Left renal pelvis (tissue), 4 donors: ENCODE data around the gene F2. TPM values are rescaled to one million over a fixed set of nuclear protein-coding genes. Genes with fewer than 3 reads are reported as not detected.
"Not testable (repeated sequence)": the region's sequence is repeated elsewhere in the genome, so short reads cannot be mapped to it uniquely, and the experiment has no call there.

Experiments
- DNase-seq, 4 donors: peaks; one replicate each; pipeline ENCODE4 v3.0.0-alpha.2; 2013; ENCODE audit warnings: low read depth in 4 of 4, low spot score in 3 of 4
- polyA plus RNA-seq, 4 donors: library from polyadenylated mRNA; unstranded; fragments of 120-200 nt; gene quantifications; one replicate each; pipeline ENCODE4 v1.2.1, GENCODE V29; 2013; ENCODE audit not compliant: insufficient read length in 4 of 4

F2 gene
- polyA plus RNA-seq, 4 donors: 0.34 to 3.0 (median 0.41) TPM; not detected in 1

DNA sequence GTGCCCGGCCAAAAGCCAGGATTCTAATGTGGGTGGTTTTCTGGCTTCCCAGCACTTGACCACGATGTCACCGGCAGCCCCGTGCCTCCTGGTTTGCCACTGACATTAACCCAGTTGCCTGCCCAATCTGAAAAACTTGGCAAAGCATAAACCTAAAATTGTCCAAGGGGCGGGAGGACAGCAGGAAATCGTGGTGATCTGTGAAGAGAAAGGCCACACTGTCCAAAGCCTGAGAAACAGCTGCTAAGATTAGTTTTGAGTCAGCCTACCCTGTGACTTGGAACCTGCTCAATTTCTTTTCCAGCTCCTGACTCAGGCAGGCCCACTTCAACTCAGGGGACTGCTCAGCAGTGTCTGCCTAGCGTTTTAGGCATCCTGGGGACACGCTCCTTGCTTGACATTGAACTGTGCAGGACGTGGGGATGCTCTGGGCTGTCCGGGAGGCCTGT, 8.2 kb upstream of the F2 start:
- no peak for DNase-seq

DNA sequence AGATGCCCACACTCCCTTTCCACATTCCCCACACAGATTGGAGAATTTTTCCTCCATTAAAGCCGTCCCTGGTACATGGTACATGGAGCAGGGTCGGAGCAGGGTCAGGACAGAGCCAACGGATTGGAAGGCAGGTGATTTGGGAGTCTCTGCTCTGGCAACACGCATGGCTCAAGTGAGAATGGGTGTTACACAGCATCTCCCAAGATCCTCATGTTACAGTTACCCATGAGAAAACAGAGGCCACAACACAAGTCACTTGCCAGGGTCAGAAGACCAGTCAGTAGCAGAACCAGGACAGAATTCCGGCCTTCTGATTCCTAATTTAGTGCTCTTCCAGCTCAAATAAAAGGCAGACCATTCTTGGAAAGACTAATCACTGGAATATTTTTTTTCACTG, 7.7 kb upstream of the F2 start:
- no peak for DNase-seq

DNA sequence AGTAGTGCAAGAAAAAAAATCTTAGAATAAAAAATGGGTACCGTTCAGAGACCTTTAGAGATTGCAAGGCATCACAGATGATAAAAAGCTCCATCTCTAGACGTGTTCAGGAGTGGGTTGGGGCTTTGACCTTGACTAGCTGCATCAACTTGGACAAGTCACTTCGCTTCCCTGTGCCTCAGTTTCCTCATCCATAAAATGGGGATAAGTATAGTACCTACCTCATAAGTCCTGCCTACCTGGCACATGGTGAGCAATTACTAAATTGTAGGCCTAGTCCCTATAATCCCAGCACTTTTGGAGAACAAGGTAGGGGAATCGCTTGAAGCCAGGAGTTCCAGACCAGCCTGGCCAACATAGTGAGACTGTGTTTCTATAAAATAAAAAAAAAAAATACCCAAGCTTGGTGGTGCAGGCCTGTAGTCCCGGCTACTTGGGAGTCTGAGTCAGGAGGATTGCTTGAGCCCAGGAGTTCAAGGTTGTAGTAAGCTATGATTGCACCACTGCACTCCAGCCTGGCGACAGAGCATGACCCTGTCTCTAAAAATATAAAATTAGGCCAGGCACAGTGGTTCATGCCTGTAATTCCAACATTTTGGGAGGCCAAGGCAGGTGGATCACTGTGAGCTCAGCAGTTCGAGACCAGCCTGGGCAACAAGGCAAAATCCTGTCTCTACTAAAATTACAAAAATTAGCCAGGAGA, 6.0 kb upstream of the F2 start:
- no peak for DNase-seq

DNA sequence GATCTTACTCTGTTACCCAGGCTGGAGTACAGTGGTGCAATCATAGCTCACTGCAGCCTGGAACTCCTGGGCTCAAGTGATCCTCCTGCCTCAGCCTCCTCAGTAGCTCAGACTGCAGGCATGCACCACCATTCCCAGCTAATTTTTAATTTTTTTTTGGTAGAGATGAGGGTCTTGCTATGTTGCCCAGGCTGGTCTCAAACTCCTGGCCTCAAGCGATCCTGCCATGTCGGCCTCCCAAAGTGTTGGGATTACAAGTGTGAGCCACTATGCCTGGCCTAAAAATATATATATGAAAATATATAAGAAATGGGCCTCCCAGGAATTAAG, 1.2 kb upstream of the F2 start:
- not testable (repeated sequence) for DNase-seq

DNA sequence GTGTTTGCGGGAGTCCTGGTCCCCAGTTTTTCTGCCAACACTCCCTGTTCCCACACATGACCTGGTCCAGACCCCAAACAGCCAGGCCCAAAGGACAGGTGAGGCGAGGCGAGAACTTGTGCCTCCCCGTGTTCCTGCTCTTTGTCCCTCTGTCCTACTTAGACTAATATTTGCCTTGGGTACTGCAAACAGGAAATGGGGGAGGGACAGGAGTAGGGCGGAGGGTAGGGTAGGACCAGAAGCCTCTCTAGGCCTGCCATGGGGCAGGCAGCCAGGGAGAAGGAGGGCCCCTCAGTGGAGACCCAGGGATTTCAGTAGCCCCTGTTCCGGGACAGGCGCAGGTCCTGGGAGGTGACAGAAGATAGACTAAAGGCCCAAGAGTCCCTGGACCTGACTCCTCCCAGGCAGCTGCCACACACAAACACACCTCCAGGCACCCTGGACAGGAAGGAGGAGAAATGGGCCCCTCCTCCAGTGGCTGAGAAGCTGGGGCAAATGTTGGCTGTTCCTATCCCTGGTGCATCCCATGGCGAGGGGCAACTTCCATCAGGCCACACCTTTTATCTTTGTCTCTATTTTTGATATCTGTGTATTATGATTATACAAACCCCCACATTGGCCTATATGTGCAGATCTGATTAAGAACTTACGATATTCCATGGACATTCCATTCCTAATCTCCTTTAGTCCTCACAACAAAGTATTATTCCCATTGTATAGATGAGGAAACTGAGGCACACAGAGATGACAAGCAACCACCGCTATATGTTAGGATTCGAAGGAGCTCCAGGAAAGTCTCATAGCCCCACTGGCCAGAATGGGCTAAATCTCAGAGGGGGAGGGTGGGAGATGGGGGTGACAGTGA, 626 bp upstream of the F2 start:
- no peak for DNase-seq

DNA sequence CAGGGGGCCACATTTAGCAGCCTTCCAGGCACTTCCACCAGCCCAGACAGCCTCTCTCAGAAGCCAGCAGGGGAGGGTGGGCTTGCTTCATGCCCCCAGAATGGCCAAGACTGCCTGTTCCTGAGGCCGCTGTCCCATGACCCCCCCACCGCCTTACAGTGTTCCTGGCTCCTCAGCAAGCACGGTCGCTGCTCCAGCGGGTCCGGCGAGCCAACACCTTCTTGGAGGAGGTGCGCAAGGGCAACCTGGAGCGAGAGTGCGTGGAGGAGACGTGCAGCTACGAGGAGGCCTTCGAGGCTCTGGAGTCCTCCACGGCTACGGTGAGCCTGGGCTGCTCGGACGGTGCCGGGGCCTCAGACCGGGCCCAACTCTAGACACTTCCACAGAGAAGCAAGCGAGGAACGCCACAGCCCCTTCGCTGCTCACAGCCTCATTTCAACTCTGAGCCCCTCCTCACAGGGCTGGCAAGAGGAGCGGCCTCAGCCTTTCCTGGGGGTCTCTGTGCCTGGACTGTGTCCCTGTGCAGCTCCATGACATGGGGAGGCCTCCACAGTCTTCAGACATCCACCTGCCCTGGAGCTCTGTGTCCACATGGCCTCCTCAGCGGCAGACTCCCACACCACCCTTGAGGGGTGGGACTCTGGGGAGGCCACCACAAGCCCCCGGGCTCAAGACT, 668 bp downstream of the F2 start:
- DNase-seq: no peak

DNA sequence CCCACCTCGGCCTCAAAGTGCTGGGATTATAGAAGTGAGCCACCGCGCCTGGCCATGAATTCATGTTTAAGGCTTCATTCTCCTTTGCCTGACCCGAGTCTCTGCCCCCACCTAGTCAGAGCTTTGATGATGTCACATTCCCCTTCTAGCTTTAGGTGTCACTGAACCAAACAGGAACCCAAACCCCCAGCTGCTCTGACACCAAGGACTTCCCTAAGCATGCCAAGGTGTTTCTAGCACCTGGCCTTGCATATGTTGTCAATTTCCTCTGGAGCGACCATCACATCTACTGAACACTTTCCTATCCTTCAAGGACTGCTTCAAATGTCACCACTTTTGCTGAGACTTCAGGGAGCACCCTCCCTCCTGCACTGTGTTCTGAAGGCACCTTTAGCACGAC, 2.3 kb downstream of the F2 start:
- DNase-seq: no peak

DNA sequence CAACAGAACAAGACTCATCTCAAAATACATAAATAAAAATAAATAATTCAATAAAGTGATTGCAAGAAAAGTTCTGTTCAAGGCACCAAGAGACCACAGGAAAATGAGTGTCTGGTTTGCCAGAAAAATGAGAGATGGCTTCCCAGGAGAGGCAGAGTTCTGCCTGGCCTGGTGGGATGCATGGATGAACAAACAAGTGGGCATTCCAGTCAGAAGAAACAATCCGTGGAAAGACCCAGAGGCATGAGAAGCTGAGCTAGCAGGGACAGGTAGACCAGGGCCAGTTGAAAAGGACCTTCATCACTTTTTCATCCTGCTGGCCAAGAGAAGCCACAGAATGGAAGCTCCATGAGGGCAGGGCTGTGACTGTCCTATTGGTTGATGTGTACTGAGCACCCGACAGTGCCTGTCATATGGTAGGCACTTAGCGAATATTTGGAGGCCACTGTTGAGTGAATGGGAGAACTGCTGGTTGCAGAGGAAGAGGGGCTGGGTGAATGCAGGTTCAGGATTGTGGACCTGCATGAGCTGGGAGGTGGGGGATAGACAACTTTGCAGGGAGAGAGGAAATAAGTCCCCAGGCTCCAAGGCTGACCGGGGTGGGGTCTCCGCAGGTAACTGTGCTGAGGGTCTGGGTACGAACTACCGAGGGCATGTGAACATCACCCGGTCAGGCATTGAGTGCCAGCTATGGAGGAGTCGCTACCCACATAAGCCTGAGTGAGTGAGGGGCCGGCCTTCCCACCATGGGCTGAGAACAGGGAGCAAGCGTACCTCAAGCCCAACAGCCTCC, 3.7 kb downstream of the F2 start:
- no peak for DNase-seq

DNA sequence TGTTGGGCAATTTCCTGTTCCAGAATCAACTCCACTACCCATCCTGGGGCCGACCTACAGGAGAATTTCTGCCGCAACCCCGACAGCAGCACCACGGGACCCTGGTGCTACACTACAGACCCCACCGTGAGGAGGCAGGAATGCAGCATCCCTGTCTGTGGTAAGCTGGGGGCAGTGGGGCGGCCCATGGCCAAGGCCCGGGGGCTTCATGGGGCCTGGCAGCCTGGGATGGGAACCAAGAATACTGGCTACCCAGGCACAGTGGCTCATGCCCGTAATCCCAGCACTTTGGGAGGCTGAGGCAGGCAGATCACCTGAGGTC, 4.3 kb downstream of the F2 start:
- no peak for DNase-seq

DNA sequence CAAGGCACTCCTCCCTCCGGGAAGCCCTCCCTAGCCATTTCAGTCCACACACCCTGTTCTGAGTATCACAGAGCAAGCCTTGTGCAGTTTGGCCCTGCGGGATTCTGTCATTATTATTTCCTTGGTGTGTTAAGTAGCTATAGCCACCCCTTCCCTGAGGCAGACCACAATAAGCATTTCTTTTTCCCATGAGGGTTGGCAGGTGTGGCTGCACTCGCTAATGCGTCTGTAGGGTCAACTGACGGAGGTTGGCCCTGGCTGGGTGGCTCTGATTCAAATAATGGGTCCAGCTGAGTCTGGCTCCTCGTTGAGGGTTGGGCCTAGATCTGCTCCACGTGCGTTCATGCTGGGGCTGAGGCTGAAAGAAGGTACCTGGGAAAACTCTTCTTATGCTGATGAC, 5.1 kb downstream of the F2 start:
- no peak for DNase-seq

DNA sequence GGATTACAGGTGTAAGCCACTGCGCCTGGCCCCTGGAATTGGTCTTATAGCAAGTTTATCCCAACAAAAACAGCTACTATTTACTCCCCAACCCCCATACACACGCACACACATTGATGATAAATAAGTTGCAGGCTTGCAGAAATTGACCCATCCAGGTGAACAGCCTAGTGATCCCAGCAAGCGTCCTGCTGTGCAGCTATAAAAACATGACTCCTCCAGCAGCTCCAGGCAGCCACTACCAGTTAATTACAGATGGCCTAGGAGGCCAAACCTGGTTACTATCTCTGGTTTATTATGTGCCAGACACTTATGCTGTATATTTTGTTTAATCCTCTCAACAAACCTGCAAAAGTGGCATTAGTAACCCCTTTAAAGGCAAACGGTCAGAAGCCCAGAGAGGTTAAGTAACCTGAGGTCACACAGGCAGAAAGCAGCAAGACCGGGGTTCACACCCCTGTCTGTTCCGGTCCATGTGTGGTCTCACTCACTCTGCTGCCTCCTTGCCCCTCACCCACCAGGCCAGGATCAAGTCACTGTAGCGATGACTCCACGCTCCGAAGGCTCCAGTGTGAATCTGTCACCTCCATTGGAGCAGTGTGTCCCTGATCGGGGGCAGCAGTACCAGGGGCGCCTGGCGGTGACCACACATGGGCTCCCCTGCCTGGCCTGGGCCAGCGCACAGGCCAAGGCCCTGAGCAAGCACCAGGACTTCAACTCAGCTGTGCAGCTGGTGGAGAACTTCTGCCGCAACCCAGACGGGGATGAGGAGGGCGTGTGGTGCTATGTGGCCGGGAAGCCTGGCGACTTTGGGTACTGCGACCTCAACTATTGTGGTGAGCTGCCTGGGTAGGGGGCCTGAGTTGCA, 6.6 kb downstream of the F2 start:
- no peak for DNase-seq

DNA sequence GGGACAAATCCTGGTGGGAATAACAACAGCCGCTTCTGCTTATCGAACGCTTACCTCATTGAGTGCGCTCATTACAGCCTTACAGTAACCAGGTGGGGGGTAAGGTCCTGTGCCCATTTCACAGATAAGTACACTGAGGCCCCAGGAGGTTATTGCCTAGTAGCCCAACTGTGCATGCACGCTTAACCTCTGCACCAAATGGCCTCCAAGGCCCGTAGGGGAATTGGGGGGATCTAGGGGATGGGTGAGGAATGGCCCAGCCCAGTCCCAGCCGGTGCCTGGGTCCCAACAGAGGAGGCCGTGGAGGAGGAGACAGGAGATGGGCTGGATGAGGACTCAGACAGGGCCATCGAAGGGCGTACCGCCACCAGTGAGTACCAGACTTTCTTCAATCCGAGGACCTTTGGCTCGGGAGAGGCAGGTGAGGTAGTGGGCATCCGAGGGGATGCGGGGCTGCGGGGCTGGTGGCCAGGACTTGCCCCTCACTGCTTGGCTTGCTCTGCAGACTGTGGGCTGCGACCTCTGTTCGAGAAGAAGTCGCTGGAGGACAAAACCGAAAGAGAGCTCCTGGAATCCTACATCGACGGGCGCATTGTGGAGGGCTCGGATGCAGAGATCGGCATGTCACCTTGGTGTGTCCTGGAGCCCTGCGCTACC, 7.3 kb downstream of the F2 start:
- no peak for DNase-seq

DNA sequence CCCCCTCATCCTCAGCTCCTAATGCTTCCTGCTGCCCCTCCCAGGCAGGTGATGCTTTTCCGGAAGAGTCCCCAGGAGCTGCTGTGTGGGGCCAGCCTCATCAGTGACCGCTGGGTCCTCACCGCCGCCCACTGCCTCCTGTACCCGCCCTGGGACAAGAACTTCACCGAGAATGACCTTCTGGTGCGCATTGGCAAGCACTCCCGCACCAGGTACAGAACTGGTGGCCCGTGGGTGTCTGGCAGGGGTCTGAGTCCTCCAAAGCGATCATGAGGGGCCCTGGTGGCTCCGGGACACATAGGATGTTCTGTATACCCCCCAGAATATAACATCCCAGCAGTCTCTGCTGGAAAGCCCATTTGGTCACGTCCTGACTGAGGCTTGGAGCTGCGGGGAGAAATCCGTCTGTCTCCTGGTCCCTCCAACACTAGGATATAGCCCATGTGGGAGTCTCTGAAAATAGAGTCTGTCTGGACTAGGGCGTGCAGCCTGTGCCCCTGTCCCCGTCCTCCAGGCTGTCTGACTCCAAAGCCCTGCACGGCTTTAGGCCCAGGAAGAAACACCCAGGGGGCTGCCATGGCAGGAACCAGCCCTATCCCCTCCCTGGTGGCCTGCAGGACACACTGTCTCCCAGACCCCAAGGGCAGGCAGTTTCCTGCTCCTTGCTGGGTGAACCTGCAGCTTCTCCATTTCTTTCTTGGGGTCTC, 9.1 kb downstream of the F2 start:
- DNase-seq: no peak

DNA sequence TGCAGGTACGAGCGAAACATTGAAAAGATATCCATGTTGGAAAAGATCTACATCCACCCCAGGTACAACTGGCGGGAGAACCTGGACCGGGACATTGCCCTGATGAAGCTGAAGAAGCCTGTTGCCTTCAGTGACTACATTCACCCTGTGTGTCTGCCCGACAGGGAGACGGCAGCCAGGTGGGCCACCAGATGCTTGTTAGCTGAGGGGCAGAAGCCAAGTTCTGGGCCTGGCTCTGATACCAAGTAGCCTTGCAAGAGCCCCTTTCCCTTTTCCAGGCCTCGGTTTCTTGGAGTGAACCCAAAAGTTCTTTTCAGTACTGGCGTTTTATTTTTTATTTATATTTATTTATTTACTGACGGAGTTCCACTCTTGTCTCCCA, 9.6 kb downstream of the F2 start:
- no peak for DNase-seq

DNA sequence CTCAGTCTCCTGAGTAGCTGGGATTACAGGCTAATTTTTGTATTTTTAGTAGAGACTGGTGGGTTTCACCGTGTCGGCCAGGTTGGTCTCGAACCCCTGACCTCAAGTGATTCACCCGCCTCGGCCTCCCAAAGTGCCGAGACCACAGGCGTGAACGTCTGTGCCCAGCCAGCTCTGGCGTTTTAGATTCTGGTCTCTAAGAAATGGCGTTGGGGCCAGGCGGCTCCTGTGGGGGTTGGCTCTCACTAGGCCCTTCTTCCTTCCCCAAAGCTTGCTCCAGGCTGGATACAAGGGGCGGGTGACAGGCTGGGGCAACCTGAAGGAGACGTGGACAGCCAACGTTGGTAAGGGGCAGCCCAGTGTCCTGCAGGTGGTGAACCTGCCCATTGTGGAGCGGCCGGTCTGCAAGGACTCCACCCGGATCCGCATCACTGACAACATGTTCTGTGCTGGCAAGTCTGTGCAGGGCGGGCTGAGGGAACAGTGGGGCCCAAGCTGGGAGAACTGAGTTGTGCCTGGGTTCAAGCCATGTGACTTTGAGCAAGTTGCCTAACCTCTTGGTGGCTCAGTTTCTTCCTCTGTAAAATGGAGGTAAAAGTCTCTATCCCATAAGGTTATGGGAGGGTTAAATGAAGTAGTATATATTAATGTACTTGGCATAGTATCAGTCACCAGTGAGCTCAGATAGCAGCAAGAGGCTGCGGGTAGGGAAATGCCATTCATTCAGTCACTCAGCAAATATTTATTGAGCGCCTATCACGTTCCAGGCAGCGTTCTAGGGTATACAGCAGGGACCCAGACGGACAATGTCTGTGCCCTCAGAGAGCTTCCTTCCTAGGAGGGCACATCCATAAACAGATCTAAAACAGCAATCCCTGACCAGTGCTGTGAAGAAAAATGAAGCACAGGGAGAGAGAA, 10.4 kb downstream of the F2 start:
- DNase-seq: no peak

DNA sequence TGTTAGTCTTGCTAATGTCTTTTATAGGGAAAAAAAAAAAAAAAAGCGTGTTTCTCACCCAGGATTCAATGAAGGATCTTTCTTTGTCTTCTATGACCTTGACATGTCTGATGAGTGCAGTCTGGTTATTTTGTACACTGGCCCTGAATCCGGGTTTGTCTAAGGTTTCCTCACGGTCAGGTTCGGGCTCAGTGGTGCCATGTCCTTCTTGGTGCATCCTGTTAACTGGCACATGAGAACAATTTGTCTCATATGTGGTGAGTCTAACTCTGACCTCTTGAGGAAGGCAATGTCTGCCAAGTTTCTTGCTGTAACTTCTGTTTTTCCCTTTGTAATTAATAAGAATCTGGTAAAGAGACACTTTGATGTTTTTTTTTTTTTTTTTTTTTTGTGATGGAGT, 12.5 kb downstream of the F2 start:
- no peak for DNase-seq

DNA sequence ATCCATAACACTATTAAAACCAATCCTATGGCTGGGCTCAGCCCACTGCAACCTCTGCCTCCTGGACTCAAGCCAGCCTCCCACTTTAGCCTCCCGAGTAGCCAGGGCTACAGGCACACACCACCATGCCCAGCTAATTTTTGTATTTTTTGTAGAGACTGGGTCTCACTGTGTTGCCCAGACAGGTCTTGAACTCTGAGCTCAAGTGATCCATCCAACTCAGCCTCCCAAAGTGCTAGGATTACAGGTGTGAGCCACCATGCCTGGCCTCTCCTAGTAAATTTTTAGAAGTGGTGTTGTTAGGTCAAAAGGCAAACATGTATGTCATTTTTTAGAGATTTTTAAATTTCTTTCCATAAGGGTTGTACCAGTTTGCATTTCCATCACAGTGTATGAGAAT, 14.2 kb downstream of the F2 start:
- DNase-seq: no peak

DNA sequence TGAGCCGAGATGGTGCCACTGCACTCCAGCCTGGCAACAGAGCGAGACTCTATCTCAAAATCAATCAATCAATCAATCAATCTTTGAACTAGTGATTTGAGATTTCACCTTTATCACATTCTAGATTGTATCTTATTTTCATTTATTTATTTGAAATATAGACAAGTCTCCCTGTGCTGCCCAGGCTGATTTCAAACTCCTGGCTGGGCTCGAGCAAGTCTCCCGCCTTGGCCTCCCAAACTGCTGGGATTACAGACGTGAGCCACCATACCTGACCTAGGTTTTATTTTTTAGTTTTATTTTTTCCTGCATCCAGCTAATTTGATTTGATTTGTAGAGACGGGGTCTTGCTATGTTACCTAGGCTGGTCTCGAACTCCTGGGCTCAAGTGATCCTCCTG, 17.1 kb downstream of the F2 start:
- DNase-seq: no peak
